K562 (cell line): ENCODE data around the gene RSF1. TPM values are rescaled to one million over a fixed set of nuclear protein-coding genes. Genes with fewer than 3 reads are reported as not detected.

Experiments
- ATAC-seq: fragments of 200-7000 bp; cut with Tn5 transposase; 3 replicates; pipeline ENCODE4 v1.9.1; 2020; ENCODE audit warnings: moderate library complexity
- BruUV-seq: library from RNA; stranded (reverse); fragments of 400-500 nt; replicated peaks from 2 replicates; lab custom pipeline; 2021; lab: Mats Ljungman, UMichigan
- CTCF ChIA-PET: fragments of 300-600 bp; formaldehyde crosslinking; extraction: SDS; loops from one replicate; lab custom pipeline; 2021; ENCODE audit warnings: low intra/inter-chr PET ratio; lab: Yijun Ruan, JAX
- POLR2A ChIA-PET: fragments of 300-600, 350-650 bp; sonication (Branson Sonifier 250); formaldehyde crosslinking; extraction: SDS; loops from one replicate; lab custom pipeline; 2021; ENCODE audit warnings: antibody characterized with exemption, inconsistent platforms; lab: Yijun Ruan, JAX
- DNase-seq, 4 experiments: peaks; one replicate each; pipeline versions ENCODE4 v3.0.0 to v3.0.0-alpha.2; 2011 to 2018; ENCODE audit warnings: low spot score in 3 of 4, mixed read lengths in 3 of 4; ENCODE audit errors: extremely low read depth in 1 of 4
- FAIRE-seq: peaks from 2 replicates; lab custom pipeline; 2011; peaks lifted over from hg19 to GRCh38; lab: Jason Lieb, UNC
- H2AFZ ChIP-seq: 2 replicates; pipeline ENCODE4 v1.6.0; 2011; ENCODE audit warnings: low read depth, low read length, control low read depth, inconsistent platforms
- H3K27ac ChIP-seq: fragments of 200-600 bp; 3 replicates; pipeline ENCODE4 v1.8.0; 2011; ENCODE audit warnings: low read depth, mild to moderate bottlenecking, control low read depth, inconsistent platforms, low read length, moderate library complexity, mixed read lengths; ENCODE audit errors: extremely low read depth
- H3K27me3 ChIP-seq, 2 experiments: fragments of 300-600 bp in 1 of 2; 2 replicates in 1 of 2; 3 replicates in 1 of 2; pipeline versions ENCODE4 v1.6.0 to v1.8.0; 2011; ENCODE audit warnings: inconsistent platforms in 2 of 2, low read length in 2 of 2, mild to moderate bottlenecking in 1 of 2, mixed read lengths in 1 of 2, moderate library complexity in 1 of 2; ENCODE audit not compliant: control insufficient read depth in 2 of 2, insufficient read depth in 2 of 2
- H3K36me3 ChIP-seq: fragments of 300-600 bp; 3 replicates; pipeline ENCODE4 v1.8.0; 2011; ENCODE audit warnings: mild to moderate bottlenecking, low read length, inconsistent platforms; ENCODE audit not compliant: control insufficient read depth, insufficient read depth
- H3K4me1 ChIP-seq, 2 experiments: fragments of 200-600 bp in 1 of 2; replicated peaks in 1 of 2; 2 replicates in 1 of 2; 3 replicates in 1 of 2; pipeline versions ENCODE4 v1.5.1 to v1.8.0; 2011; ENCODE audit warnings: inconsistent platforms in 2 of 2, low read length in 2 of 2, mild to moderate bottlenecking in 1 of 2, mixed read lengths in 1 of 2, moderate library complexity in 1 of 2; ENCODE audit not compliant: control insufficient read depth in 2 of 2, insufficient read depth in 2 of 2
- H3K4me2 ChIP-seq: 2 replicates; pipeline ENCODE4 v1.6.1; 2011; ENCODE audit warnings: low read length, control low read depth, inconsistent platforms, mixed read lengths; ENCODE audit not compliant: insufficient read depth
- H3K4me3 ChIP-seq: fragments of 200-600 bp; sonication (generic), shearing (Covaris generic); 2 replicates; pipeline ENCODE4 v1.5.1; 2016; ENCODE audit warnings: control low read depth, inconsistent platforms
- H3K79me2 ChIP-seq: fragments of 200-600 bp; 3 replicates; pipeline ENCODE4 v1.8.0; 2011; ENCODE audit warnings: low read length, inconsistent platforms; ENCODE audit not compliant: control insufficient read depth, insufficient read depth
- H3K9ac ChIP-seq, 2 experiments: 2 replicates each; pipeline versions ENCODE4 v1.6.0 to v1.6.1; 2011; ENCODE audit warnings: low read depth in 2 of 2, low read length in 2 of 2, control low read depth in 1 of 2, inconsistent platforms in 1 of 2, mild to moderate bottlenecking in 1 of 2, mixed read lengths in 1 of 2; ENCODE audit not compliant: insufficient read depth in 1 of 2
- H3K9me1 ChIP-seq: one replicate; pipeline ENCODE4 v1.6.0; 2011; ENCODE audit warnings: inconsistent platforms, mild to moderate bottlenecking, low read length, moderate library complexity; ENCODE audit not compliant: control insufficient read depth, insufficient read depth
- H3K9me3 ChIP-seq: replicated peaks from 2 replicates; pipeline ENCODE4 v1.5.1; 2011; ENCODE audit warnings: low read depth, low read length, inconsistent platforms; ENCODE audit not compliant: control insufficient read depth, insufficient read depth
- H4K20me1 ChIP-seq: replicated peaks from 2 replicates; pipeline ENCODE4 v1.6.1; 2011; ENCODE audit warnings: low read length, inconsistent platforms, mixed read lengths; ENCODE audit not compliant: control insufficient read depth, insufficient read depth
- FOXA3 ChIP-seq, 2 experiments: fragments of 450-650 bp in 1 of 2; sonication (generic) in 1 of 2; formaldehyde crosslinking; IDR thresholded peaks in 1 of 2; conservative IDR thresholded peaks in 1 of 2; 2 replicates each; pipeline versions ENCODE4 v1.4.0 to v1.8.0; 2020 to 2022; ENCODE audit warnings: mild to moderate bottlenecking in 2 of 2, missing genetic modification reagents in 1 of 2
- NFATC3 ChIP-seq: fragments of 450-650 bp; IDR thresholded peaks from 2 replicates; pipeline ENCODE4 v1.6.1; 2017; ENCODE audit warnings: mild to moderate bottlenecking
- PHB2 ChIP-seq: fragments of 450-650 bp; IDR thresholded peaks from 2 replicates; pipeline ENCODE4 v1.6.1; 2017; ENCODE audit warnings: low read depth
- SETDB1 ChIP-seq: IDR thresholded peaks from one replicate; pipeline ENCODE4 v1.6.1; 2012; ENCODE audit warnings: low read length, control low read depth, inconsistent platforms
- SPI1 ChIP-seq: IDR thresholded peaks from 2 replicates; pipeline ENCODE4 v1.6.1; 2011; ENCODE audit warnings: low read depth, low read length, control low read depth, borderline replicate concordance
- ZNF512 ChIP-seq: IDR thresholded peaks from 2 replicates; pipeline ENCODE4 v1.6.1; 2016; ENCODE audit warnings: missing genetic modification characterization, missing compliant biosample characterization
- WGBS: fragments of 100-300 bp; shearing (Covaris generic); methylation state at CpG from one replicate; pipeline ENCODE4 v1.1.6; 2016; ENCODE audit warnings: low coverage, mixed read lengths; ENCODE audit not compliant: insufficient coverage; ENCODE audit errors: missing lambda C conversion rate; 5-methylcytosine and 5-hydroxymethylcytosine counted together
- in situ Hi-C: fragments of 300-500 bp; cut with MboI; formaldehyde crosslinking; loops from 4 replicates; pipeline ENCODE4 v1.15.0; 2018; ENCODE audit warnings: inconsistent platforms, mixed read lengths
- intact Hi-C: fragments of 100-400 bp; cut with micrococcal nuclease; formaldehyde crosslinking; loops from 2 replicates; pipeline ENCODE4 v1.14.2; 2022
- polyA plus RNA-seq, 8 experiments: library from polyadenylated mRNA; depleted of rRNA in 4 of 8; stranded (reverse) in 5 of 8; unstranded in 3 of 8; fragments of >200 nt; fragmentation: Nextera tagmentation in 2 of 8; fragmentation: Illumina TruSeq in 1 of 8; extraction: Ambion mirVana in 2 of 8; extraction: Trizol in 1 of 8; gene quantifications; 2 replicates each; pipeline versions ENCODE4 v1.2.1 to v1.2.3, GENCODE V29; 2011 to 2014; ENCODE audit warnings: inconsistent platforms in 1 of 8, missing spikeins in 1 of 8
- total RNA-seq, 7 experiments: library from RNA; depleted of rRNA in 6 of 7; stranded (reverse); fragments of >200 nt in 6 of 7; fragmentation: Illumina TruSeq in 2 of 7; extraction: Trizol in 2 of 7; gene quantifications; 2 replicates each; pipeline versions ENCODE4 v1.2.1 to v1.2.3, GENCODE V29; 2011 to 2021; ENCODE audit warnings: low replicate concordance in 1 of 7

RSF1 gene
- total and polyA plus RNA-seq, 9 of the 15 experiments (the other 6 are each of a cell fraction or from before 2014, with no cell fraction given) = 9.7 to 63.6 (median 42.8) TPM

DNA sequence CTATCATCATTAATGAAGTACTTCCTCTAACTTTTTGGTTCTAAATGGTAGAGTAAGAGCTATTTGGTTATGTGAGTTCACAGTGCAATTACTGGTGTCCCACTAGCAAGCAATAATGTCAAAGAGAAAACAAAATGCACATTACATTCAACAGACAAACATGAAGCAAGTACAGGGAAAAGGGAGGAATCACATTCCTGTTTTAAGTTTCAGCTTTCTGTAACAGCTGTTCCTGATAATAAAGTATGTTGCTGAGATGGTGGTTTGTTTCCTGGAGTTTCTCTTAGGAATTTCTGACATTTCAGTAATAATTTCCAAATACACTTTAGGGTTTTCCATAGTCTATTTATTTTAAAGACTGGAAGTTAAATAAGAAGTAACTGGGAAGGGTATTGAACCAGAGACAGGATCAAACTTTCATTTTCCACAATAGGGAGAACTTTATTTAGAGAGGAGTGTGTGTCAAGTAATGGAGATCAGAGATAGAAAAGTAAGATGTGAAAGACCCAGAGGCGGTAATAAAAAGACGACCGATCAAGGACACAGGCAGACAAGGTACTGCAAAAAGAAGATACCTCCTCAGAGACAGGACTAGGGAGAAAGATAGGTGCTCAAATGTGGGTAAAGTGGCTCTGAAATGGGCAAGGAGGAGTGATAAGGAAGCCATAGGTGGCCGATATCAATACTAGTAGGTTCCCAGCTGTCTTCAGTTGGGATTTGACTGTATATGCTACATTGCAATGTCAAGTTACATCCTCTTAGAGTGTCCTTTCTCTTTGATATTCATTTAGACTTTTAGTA, 162.1 kb downstream of the RSF1 start (continued):
- TF ChIP-seq SPI1 (no peak), FOXA3 (CRISPR knock-in tag; conservative IDR thresholded peaks at IDR 0.05 in 1 of 2, IDR thresholded peaks at IDR 0.05 in 1 of 2) (no peak)

DNA sequence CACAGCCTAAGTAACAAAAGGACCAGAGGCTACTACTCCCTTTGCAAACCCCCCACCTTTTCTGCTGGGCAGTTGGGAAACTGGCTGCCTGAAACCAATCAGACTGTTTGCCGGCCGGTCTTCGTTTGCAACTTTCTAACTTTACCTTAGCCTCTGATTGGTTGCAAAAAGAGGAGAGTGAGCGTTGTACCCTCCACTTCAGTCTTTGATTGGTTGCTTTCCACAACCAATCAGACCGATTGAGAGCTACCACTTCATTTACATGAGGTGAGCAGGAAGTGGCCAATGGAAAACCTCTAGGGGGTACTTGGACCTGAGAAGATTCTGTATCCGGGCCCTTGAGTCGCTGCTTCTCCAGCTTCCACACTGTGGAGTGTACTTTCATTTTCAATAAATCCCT, 164.2 kb downstream of the RSF1 start:
- WGBS = 44% methylated on average over 5 of the region's 7 CpGs
- no peak overlapping the region for H3K4me2 ChIP-seq
- in situ Hi-C loops = no loop called here
- peak overlapping the region; percentile 62 for H2AFZ ChIP-seq
- intact Hi-C loops = loop anchor here (10.0 kb wide), 1 partner anchor 388 kb away; no protein-coding TSS in a partner anchor
- ChIA-PET POLR2A (no interaction called here), CTCF (interaction anchor here (0.6 kb wide), 1 partner anchor 108 kb away, joined by 3 read pairs; no protein-coding TSS in a partner anchor)
- ATAC-seq (peak; percentile 40), FAIRE-seq (no peak), DNase-seq (peak in 1 of 4 experiments; percentile 38)
- H3K27ac ChIP-seq = no peak overlapping the region
- H3K4me3 ChIP-seq = no peak overlapping the region
- no peaks in the 10 kb centered on the region for H3K79me2 ChIP-seq
- BruUV-seq = no TSS peak
- no peaks in the 10 kb centered on the region for H3K36me3 ChIP-seq
- H3K9me1 ChIP-seq = no peaks in the 10 kb centered on the region
- TF ChIP-seq NFATC3 = no peak
- TF ChIP-seq SETDB1 = no peak
- no peak for TF ChIP-seq PHB2
- no peak for TF ChIP-seq ZNF512 (tag)
- no peaks in the 10 kb centered on the region for H3K9me3 ChIP-seq
- no peaks in the 10 kb centered on the region for H3K27me3 ChIP-seq
- no peaks in the 10 kb centered on the region for H4K20me1 ChIP-seq
- H3K4me1 ChIP-seq = peaks cover 3 to 8% of the 10 kb centered on the region in 2 experiments; a peak in 3 of 5 replicates
- H3K9ac ChIP-seq = no peak overlapping the region
